HG02763 (cell line): ENCODE measurements around the gene RBSN.

Experiments
- ATAC-seq: cut with Tn5 transposase; IDR thresholded peaks from one replicate; pipeline ENCODE4 v1.9.1; 2021; ENCODE audit warnings: mild to moderate bottlenecking, moderate library complexity; ENCODE audit not compliant: unreplicated experiment

The RBSN gene

GRCh38 chr3:15023719-15024118 is 75.2 kb downstream of the RBSN start:
- ATAC-seq: no peak

GRCh38 chr3:15023249-15023648 is 75.7 kb downstream of the RBSN start:
- ATAC-seq: no peak
